ENCODE results near the gene C11orf24. TPM values are rescaled to one million over a fixed set of nuclear protein-coding genes. Genes with fewer than 3 reads are reported as not detected.

Gene C11orf24
- total RNA-seq, 6 experiments from 2014 or later, result 39.4 to 70.9 (median 62.4) TPM

DNA sequence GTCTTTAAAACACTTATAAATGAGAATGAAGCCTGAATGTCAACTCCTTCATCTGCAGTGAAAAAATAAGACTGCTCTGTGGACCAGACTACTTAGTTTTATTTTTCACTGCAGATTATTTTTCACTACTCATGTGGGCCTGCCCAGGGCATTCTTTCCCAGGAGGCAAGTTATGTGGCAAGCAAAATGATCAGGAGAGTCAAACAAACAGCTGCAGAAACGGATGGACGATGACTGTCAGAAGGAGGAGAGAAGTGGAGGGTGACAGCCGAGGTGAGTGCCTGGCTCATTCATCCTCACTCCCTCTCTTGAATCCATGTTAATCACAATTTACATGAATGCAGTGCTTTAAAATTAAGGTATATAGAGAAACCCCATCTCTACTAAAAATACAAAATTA lies 34.9 kb upstream of the C11orf24 start:
- ATAC-seq (no peak), DNase-seq (peak in 1 of 3 donors; percentile 4)
- intact Hi-C loops (cut with DNase I), result loop anchor here in 1 of 2 donors (10.0 kb wide), 1 partner anchor 78 kb away; no protein-coding TSS in a partner anchor
- Histone ChIP-seq H3K36me3 (no peaks in the 10 kb centered on the region), H3K4me3 (no peak overlapping the region), H3K27ac (no peak overlapping the region), H3K27me3 (no peaks in the 10 kb centered on the region), H3K4me1 (peaks cover 0 to 14% (median 1%) of the 10 kb centered on the region in 4 donors), H3K9me3 (no peaks in the 10 kb centered on the region)
- TF ChIP-seq POLR2A (IDR thresholded peaks at IDR 0.05) (no peak), CTCF (IDR thresholded peaks at IDR 0.05) (no peak)
- WGBS (ENCODE audit: insufficient coverage, low coverage, low lambda C conversion rate, missing lambda C conversion rate), result no CpG with 5 or more reads among the region's 3 CpGs

GRCh38 chr11:68303982-68304780 lies 32.4 kb upstream of the C11orf24 start:
- H3K36me3 ChIP-seq, result no peaks in the 10 kb centered on the region
- intact Hi-C loops (cut with DNase I), result loop anchor here in 1 of 2 donors (10.0 kb wide), 1 partner anchor 81 kb away; no protein-coding TSS in a partner anchor
- peaks cover 0 to 16% (median 1%) of the 10 kb centered on the region in 4 donors for H3K4me1 ChIP-seq
- no peak overlapping the region for H3K4me3 ChIP-seq
- H3K27ac ChIP-seq, result no peak overlapping the region
- no peaks in the 10 kb centered on the region for H3K27me3 ChIP-seq
- DNase-seq (peak in 1 of 3 donors; percentile 40), ATAC-seq (no peak)
- no peak for TF ChIP-seq CTCF (IDR thresholded peaks at IDR 0.05)
- no peak for TF ChIP-seq POLR2A (IDR thresholded peaks at IDR 0.05)
- 71% methylated on average over 1 of the region's 7 CpGs for WGBS (ENCODE audit: insufficient coverage, low coverage, low lambda C conversion rate, missing lambda C conversion rate)
- H3K9me3 ChIP-seq, result no peaks in the 10 kb centered on the region

- peaks cover under 1 to 25% (median 5%) of the 10 kb centered on the region in 4 donors for H3K4me1 ChIP-seq
- no peaks in the 10 kb centered on the region for H3K9me3 ChIP-seq
- ATAC-seq (no peak), DNase-seq (no peak)
- H3K27me3 ChIP-seq, result no peaks in the 10 kb centered on the region
- H3K4me3 ChIP-seq, result no peak overlapping the region
- intact Hi-C loops (cut with DNase I), result loop anchor here in 1 of 2 donors (10.0 kb wide), 1 partner anchor 82 kb away; no protein-coding TSS in a partner anchor
- TF ChIP-seq CTCF (IDR thresholded peaks at IDR 0.05), result no peak
- H3K36me3 ChIP-seq, result no peaks in the 10 kb centered on the region
- no peak overlapping the region for H3K27ac ChIP-seq
- 34% methylated on average over 2 of the region's 2 CpGs for WGBS (ENCODE audit: insufficient coverage, low coverage, low lambda C conversion rate, missing lambda C conversion rate)
These were observed 31.3 kb upstream of the C11orf24 start for GRCh38 chr11:68303083-68303482.

DNA sequence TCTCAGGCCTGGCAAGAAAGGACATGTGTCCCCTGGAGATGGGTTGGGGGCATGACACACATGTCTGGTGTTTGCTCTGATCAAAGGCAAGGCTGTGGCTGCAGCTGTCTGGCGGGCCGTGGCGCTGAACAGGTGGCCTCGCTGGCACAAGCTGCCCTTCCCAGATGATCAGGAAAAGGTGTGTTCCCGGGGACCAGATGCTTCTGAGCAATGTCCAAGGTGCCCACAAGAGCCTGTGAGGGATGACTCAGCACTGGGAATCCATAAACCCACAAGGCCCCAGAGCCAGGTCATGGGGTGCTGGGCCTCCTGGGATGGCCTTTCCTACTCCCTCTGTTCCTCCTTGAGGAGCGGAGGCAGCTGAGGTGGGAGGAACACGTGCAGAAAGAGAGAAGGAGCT lies 30.9 kb upstream of the C11orf24 start:
- H3K4me1 ChIP-seq, result peaks cover 3 to 27% (median 6%) of the 10 kb centered on the region in 4 donors
- TF ChIP-seq CTCF (IDR thresholded peaks at IDR 0.05) (no peak), POLR2A (IDR thresholded peaks at IDR 0.05) (no peak)
- no peaks in the 10 kb centered on the region for H3K9me3 ChIP-seq
- no peaks in the 10 kb centered on the region for H3K36me3 ChIP-seq
- no peak overlapping the region for H3K27ac ChIP-seq
- peak in 1 of 3 donors; percentile 60 for DNase-seq
- H3K4me3 ChIP-seq, result no peak overlapping the region
- no peaks in the 10 kb centered on the region for H3K27me3 ChIP-seq
- WGBS (ENCODE audit: insufficient coverage, low coverage, low lambda C conversion rate, missing lambda C conversion rate), result 43% methylated on average over 7 of the region's 7 CpGs
- intact Hi-C loops (cut with DNase I), result loop anchor here in 1 of 2 donors (10.0 kb wide), 1 partner anchor 82 kb away; no protein-coding TSS in a partner anchor
- no peak for ATAC-seq

Data from right lobe of liver (tissue), 6 donors.